ENCODE measurements around the gene SEC16A. TPM values are rescaled to one million over a fixed set of nuclear protein-coding genes. Genes with fewer than 3 reads are reported as not detected.

SEC16A gene
- total RNA-seq, 1 experiment from 2014 or later = 56.4 TPM

DNA sequence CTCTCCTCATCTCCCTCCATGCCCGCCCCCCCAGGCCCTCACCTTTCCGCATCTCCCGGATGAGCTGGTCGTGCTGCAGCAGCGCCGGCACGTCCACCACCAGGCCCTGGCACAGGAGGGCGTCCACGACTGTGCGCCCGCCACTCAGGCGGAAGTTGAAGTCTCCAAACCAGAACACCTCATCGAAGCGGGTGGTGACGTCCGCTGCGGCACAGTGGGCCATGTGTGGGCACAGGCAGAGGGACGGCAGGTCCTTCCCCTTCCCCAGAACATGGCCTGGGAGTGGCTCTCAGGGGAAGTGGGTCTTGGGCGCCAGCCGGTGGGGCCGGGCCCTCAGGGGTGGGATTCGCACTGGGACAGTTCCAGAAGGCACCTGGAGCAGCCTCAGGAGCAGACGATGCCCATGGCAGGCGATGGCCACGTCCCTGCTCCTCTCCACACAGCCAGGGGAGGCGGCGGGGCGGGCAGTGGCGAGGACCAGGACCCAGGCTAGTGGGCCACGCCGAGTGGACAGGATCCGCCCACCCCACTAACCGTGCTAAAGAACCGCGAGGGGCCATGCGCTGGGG lies 51.0 kb downstream of the SEC16A start:
- Mint-ChIP-seq H3K9me3 (no peaks in the 10 kb centered on the region), H3K4me3 (no peak overlapping the region), H3K36me3 (ENCODE audit: insufficient read depth in 1 of 3, low read depth in 3 of 3) (peaks cover 4 to 25% (median 23%) of the 10 kb centered on the region in 3 experiments; a peak in 6 of 7 replicates), H3K27me3 (ENCODE audit: low read depth) (no peaks in the 10 kb centered on the region), H3K4me1 (peaks cover 3% of the 10 kb centered on the region in 2 experiments; a peak in 3 of 4 replicates), H3K27ac (no peak overlapping the region)
- Histone ChIP-seq H3K4me2 (ENCODE audit: insufficient read depth, insufficient read length, low read length) (no peak overlapping the region), H3K79me2 (ENCODE audit: insufficient read depth, low read length) (peaks cover 2% of the 10 kb centered on the region; the same call in 1 of the 2 replicates), H3K23me2 (ENCODE audit: insufficient read length, low read depth, low read length, poor library complexity, severe bottlenecking) (no peaks in the 10 kb centered on the region), H3K4ac (ENCODE audit: low read depth, low read length) (no peak overlapping the region), H3K18ac (ENCODE audit: insufficient read length, low read depth, low read length) (no peak overlapping the region), H4K91ac (ENCODE audit: insufficient read length, low read depth, low read length) (no peak overlapping the region), H4K8ac (replicated peaks; ENCODE audit: insufficient read length, low read depth, low read length) (no peak overlapping the region), H3K27ac (ENCODE audit: insufficient read length, low read depth, low read length) (no peak overlapping the region), H2BK20ac (ENCODE audit: low read depth, low read length, poor library complexity, severe bottlenecking) (no peak overlapping the region), H3K9me3 (ENCODE audit: control insufficient read depth, low read depth, low read length) (no peaks in the 10 kb centered on the region), H2BK120ac (ENCODE audit: low read depth, low read length, poor library complexity, severe bottlenecking) (no peak overlapping the region), H3K23ac (ENCODE audit: insufficient read length, low read depth, low read length) (no peak overlapping the region), H2AFZ (ENCODE audit: low read length) (no peak overlapping the region), H2AK5ac (ENCODE audit: insufficient read length, low read length) (no peak overlapping the region), H3K9ac (ENCODE audit: extremely low read depth, insufficient read length, low read length) (no peak overlapping the region), H2BK5ac (ENCODE audit: insufficient read length, low read length) (no peak overlapping the region), H4K5ac (ENCODE audit: insufficient read length, low read depth, low read length) (no peak overlapping the region), H4K20me1 (ENCODE audit: control insufficient read depth, insufficient read depth, insufficient read length) (no peaks in the 10 kb centered on the region), H3T11ph (ENCODE audit: low read length) (no peak overlapping the region), H3K56ac (ENCODE audit: insufficient read length, low read depth, low read length) (no peak overlapping the region), H3K14ac (ENCODE audit: insufficient read depth, low read length) (no peak overlapping the region), H3K4me1 (ENCODE audit: insufficient read depth, low read length) (no peaks in the 10 kb centered on the region), H3K27me3 (ENCODE audit: insufficient read depth, low read length) (no peaks in the 10 kb centered on the region), H2BK15ac (ENCODE audit: low read depth, low read length) (no peak overlapping the region), H2BK12ac (ENCODE audit: insufficient read length, low read depth, low read length) (no peak overlapping the region), H3K79me1 (ENCODE audit: insufficient read depth, low read depth, low read length, poor library complexity, severe bottlenecking) (no peaks in the 10 kb centered on the region)
- DNase-seq = no peak
- WGBS (ENCODE audit: extremely low coverage, insufficient read length, low lambda C conversion rate) = no CpG with 5 or more reads among the region's 36 CpGs
- TF ChIP-seq CTCF (conservative IDR thresholded peaks at IDR 0.05) = no peak
